ENCODE measurements around the gene ZNF441.

- TF ChIP-seq, protein P1, sequence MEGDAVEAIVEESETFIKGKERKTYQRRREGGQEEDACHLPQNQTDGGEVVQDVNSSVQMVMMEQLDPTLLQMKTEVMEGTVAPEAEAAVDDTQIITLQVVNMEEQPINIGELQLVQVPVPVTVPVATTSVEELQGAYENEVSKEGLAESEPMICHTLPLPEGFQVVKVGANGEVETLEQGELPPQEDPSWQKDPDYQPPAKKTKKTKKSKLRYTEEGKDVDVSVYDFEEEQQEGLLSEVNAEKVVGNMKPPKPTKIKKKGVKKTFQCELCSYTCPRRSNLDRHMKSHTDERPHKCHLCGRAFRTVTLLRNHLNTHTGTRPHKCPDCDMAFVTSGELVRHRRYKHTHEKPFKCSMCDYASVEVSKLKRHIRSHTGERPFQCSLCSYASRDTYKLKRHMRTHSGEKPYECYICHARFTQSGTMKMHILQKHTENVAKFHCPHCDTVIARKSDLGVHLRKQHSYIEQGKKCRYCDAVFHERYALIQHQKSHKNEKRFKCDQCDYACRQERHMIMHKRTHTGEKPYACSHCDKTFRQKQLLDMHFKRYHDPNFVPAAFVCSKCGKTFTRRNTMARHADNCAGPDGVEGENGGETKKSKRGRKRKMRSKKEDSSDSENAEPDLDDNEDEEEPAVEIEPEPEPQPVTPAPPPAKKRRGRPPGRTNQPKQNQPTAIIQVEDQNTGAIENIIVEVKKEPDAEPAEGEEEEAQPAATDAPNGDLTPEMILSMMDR (conservative IDR thresholded peaks at IDR 0.05 in 1 of 2, IDR thresholded peaks at IDR 0.05 in 1 of 2; ENCODE audit: extremely low read depth in 1 of 2, insufficient read depth in 1 of 2, low read depth in 1 of 2, low read length in 2 of 2), result no peak
- no peak for TF ChIP-seq EZH2 (IDR thresholded peaks at IDR 0.05; ENCODE audit: borderline replicate concordance, low read length)
Observed at GRCh38 chr19:11814029-11814699, 47.4 kb downstream of the ZNF441 start, which contains the start of gene ZNF440.
